T-helper 2 cell treated with Interferon-gamma antibody and Interleukin-4, amounts not matched to agents 100 ng/mL and 5 ng/mL, for 36 hours (primary cell): Measurements from ENCODE around the gene TOM1L2. TPM values are rescaled to one million over a fixed set of nuclear protein-coding genes. Genes with fewer than 3 reads are reported as not detected.

Experiments used
- intact Hi-C: fragments of 100-400 bp; cut with micrococcal nuclease; formaldehyde crosslinking; loops from one replicate; pipeline ENCODE4 v1.15.1; 2023
- total RNA-seq: library from RNA; stranded (reverse); gene quantifications from 2 replicates; pipeline ENCODE4 v1.2.3, GENCODE V29; 2022

TOM1L2 gene
- total RNA-seq, 1 donor from 2014 or later: 27.9 TPM

DNA sequence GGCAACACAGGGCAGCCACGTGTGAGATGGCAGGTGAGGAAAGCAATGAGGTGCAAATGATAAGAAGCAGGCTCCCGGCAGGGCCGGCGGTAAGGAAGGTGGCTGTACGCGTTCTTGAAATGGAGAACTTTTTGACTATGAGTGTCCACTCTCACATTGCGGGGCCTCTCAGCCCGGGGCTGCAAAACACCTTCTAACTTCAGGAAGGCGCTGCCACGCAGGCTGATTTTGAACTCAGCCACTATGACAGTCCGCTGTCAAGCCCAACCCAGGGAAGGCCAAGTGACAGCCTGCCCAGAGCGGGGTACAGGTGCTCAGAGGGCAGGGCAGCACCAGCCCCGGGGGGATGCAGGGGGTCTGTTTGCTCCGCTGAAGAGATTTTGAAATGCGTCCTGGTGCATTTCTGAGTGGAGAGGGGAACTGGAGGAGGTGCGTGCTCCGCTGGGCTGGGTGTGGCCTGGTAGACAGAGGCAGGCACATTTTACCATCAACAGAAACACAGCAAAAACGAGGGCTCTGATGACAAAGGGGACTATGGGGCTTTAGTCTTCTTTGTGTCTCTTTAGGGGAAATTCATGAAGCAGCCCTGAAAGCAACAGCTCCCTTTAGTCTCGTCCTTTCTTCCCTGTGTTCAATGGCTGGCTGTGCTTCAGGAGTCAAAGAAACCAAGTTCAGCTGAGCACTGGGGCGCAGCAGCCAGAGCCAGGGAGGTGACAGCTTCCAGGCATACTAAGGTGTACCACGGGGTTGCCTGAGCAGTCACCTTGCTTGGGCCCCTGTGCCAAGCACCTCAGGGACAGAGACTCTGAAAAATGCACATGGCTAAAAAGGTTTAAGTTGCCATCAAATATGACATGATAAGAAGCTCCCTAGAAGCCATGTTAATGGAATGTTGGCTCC, 120.8 kb downstream of the TOM1L2 start:
- intact Hi-C loops: loop anchor here (5.0 to 10.0 kb wide), 2 partner anchors 121 to 183 kb away; partner anchors contain the start of genes ATPAF2, DRC3, GID4 and TOM1L2

- intact Hi-C loops: loop anchor here (1.0 to 10.0 kb wide), 5 partner anchors 9 to 185 kb away; partner anchors contain the start of genes ATPAF2, DRC3, GID4 and SREBF1
These were observed 122.3 kb downstream of the TOM1L2 start for GRCh38 chr17:17849845-17850373.

DNA sequence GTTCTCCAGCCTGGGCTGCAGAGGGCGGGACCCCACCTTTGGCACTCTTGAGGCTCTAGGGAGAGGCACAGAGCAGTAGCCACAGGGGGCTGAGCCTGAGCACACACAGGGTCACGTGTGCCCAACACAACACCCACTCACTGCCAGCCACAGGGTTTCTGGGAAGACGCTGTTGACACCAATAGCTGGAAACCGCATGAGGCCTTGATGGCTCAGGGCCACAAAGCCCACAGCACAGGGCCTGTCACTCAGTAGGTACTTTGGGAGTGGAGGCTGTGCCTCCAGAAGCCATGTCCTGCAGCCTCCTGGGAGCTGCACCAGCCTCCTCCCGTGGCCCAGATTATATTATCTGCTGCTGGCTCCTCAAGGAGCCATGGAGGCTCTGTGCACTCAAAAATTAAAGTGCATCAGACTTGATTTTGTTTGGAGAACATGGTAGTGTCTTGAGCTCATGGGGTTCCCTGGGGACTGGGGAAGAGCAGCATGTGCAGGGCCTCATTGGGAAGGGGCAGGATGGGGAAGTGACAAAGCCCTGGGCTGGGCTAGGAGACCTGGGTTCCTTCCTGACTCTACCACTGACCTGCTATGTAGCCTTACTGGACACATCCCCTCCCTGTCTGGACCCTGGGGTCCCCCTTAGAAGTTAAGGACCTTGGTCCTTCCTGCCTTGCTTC, 122.9 kb downstream of the TOM1L2 start:
- intact Hi-C loops: loop anchor here (1.0 to 2.0 kb wide), 3 partner anchors 8 to 26 kb away; partner anchors contain the start of gene SREBF1

DNA sequence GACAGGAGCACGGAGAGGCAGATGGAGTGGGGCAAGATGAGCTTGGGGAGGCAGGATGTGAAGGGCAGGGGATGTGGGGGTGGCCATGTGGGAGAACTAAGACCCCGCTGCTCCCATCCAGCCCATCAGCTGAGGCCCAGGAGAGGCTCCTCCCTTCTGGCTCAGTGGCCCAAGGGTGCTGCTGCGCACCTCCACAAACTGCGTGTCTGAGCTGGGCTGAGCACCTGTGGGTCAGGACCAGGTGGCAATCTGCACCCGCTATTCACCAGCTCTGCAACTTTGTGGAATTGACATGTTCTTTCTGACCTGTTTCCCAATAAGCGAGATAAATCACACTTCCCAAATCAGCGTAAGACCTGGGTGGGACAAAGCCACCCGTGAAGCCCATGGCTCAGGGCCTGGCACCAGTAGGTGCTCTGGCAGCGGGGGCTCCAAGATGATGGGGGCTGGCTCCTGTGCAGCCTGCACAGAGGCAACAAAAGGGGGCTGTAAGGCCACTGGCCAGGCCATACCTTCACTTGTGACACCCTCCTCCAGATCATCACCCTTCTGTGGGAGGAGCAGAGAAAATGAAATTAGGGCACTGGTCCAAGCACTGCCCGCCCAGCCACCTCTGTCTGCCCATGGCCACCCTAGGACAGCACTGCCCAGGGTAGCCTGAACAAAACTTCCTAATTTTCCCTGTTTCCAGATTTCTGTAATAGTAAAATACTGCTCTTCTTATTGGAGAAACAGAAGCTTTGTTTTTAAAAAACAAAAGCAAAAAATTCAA, 123.7 kb downstream of the TOM1L2 start:
- intact Hi-C loops: loop anchor here (1.0 to 2.0 kb wide), 3 partner anchors 7 to 26 kb away; partner anchors contain the start of gene SREBF1

DNA sequence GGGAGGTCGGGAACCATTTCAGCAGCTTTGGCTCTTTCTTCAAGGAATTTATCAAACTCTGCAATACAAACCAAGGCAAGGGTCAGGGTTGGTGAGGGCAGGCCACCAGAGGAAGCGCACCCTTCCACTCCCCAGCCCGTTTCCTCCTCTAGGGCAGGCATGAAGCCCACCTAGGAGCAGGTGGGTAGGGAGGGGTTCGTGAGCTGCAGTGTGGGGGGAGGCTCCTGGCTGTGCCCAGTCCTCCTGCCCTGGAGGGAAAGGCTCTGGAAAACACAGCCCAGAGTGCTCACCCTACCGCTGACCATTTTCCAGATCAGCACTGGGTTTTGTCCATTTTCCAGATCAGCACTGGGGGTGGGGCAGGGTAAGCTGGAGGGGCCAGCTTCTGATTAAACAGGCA, 124.5 kb downstream of the TOM1L2 start:
- intact Hi-C loops: loop anchor here (2.0 kb wide), 1 partner anchor 25 kb away; no protein-coding TSS in a partner anchor

DNA sequence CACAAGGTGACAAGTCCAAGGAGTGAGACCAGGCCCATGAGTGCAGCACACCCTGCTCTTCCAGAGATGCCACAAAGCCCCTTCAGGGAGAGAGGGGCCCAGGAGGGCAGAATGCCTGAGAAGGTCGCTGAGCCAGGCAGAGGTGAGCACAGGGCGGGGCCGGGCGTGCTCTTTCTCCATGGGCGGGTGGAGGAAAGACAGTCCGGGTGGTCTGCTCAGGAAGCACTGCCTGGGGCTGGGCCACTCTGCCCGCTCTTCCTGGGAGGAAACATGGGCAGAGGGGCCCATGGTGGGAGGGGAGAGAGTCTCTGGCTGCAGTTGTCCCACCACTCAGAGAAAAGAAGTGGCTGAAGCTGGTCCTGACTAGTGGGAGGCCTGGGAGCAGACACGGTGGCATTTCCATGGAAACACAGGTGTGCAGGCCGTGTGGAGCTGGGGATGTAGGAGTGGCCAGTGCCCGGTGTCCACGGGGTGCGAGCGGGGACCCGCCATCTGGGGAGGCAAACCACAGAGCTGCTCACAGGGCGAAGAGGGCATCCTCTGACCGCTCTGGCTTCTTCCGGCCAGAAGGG, 125.0 kb downstream of the TOM1L2 start:
- intact Hi-C loops: no loop called here

DNA sequence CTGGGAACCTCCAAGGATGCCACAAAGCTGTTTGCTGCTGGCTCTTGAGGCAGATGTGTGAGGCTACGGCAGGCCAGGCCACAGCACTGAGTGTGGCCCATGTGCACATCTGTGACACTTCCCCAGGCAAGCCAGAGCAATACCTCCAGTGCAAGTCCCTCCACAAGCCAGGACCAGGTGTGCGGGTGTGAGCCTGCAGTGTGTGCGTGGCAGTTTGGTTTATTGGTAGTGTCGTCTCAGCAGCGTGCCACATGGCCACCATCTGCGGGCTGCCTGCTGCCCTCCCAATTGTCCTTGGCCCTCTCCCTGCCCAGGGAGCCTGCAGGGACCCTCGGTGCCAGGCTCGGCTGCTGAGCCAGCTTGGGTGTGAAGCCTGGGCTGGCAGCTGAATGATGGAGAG, 125.6 kb downstream of the TOM1L2 start:
- intact Hi-C loops: no loop called here

GRCh38 chr17:17846003-17846402, 126.2 kb downstream of the TOM1L2 start:
- intact Hi-C loops: no loop called here

- intact Hi-C loops: no loop called here
These were observed 127.0 kb downstream of the TOM1L2 start for GRCh38 chr17:17845046-17845775.

GRCh38 chr17:17844500-17844899, 127.7 kb downstream of the TOM1L2 start:
- intact Hi-C loops: no loop called here

- intact Hi-C loops: no loop called here
These were observed 128.1 kb downstream of the TOM1L2 start for GRCh38 chr17:17844079-17844478.

GRCh38 chr17:17843096-17843495, 129.1 kb downstream of the TOM1L2 start:
- intact Hi-C loops: no loop called here

DNA sequence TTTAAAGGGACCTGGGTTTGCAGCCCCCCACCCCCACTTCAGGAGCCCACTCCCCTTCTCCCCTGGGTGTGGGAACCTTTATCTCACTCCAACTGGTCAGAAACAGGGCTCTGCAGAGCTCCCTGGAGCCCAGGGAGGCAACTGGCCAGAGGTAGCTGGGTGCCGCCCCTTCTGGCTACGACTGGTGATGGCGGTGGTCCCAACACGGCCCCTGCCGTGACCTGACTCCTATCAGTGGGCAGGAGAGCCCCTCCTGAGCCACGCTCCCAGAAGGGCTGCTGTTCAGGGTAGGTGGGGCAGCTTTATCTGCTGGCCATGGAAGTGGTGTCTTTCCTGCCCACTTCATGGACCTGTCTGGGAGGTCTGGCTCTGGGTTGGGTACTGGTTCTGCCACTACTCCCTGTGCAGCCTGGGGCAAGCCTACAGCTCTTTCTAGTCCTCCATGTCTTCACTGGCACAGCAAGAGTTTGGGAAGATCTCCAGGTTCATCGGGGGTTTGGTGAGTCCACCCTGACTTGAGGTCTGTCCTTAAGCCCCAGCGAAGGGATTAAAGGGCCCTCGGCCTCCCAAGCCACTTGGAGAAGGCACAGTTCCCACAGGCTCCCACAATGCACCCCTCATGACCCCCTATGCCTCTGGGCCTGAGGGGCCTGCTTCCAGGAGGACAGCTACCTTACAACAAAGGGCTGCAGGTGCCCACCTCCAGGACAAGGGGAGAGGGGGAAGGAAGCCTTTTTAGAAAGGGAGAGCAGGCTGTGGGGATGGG, 129.9 kb downstream of the TOM1L2 start:
- intact Hi-C loops: no loop called here

GRCh38 chr17:17841601-17842025, 130.6 kb downstream of the TOM1L2 start:
- intact Hi-C loops: loop anchor here (1.0 kb wide), 1 partner anchor 8 kb away; no protein-coding TSS in a partner anchor

- intact Hi-C loops: loop anchor here (1.0 kb wide), 1 partner anchor 8 kb away; no protein-coding TSS in a partner anchor
These were observed 131.2 kb downstream of the TOM1L2 start for GRCh38 chr17:17840751-17841591.

DNA sequence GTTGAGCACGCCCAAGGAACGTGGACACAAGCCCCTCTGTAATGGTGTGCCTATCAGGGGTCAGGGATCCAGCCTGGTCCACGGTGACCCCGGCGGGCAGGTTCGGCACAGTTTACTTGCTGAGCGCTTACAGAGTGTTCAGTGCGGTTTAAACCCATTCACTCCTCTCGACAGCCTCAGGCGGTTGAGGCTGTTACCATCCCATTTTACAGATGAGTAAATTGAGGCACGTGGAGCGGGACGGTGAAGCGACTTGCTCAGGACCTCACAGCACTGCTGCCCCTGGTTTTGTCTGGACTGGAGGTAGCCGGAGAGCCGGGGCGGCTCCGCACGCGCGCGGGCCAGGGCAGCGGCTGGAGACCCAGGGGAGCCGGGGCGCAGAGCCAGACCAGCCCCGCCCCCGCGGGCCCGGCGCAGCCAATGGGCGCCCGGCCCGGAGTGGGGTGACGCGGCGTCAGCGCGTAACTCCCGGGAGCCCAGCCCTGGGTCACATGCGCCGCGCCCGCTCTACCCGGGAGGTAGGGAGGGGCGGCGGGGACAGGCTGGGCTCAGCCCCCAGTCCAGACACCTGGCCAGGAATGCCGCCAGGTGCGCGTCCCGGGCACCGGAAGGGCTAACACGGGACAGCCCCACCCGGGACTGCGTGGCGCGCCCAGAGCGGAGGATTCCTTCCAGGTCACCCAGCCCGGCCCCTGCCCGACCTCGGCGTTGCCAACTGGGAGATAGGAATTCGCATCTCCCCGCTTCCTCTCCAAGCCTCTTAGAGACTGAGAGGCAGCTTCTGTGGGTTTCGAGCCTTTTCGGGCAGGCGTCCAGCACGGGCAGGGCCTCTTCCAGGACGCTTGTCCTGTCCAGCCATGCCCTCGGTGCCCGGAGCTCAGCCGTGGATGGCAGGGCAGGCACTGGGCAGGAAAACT, 132.2 kb downstream of the TOM1L2 start:
- intact Hi-C loops: loop anchor here (5.0 kb wide), 2 partner anchors 88 to 158 kb away; partner anchors contain the start of gene RAI1
